Right hindlimb (tissue), 1 donor: ENCODE results near the gene TPSAB1.
"Not testable (repeated sequence)": the region's sequence is repeated elsewhere in the genome, so short reads cannot be mapped to it uniquely, and the experiment has no call there.

ENCODE experiments used
- DNase-seq: peaks from one replicate; pipeline ENCODE4 v3.0.0-alpha.2; 2018

TPSAB1 gene

DNA sequence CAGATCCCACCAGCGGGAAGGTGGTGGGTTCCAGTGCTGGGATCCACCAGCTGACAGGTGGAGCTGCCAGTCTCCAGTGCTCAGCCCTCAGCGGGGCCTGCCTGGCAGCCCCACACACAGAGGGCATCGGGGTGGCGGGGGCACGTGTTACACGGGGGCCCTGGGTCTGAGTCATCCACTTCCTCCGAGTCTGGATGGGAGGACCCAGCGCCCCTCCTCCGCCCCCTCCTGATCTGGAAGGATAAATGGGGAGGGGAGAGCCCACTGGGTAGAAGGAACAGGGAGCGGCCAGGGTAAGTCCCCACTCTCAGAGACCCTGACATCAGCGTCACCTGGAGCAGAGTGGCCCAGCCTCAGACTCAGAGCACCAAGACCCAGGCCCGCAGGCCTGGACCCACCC, at the start of gene TPSAB1:
Gene TPSAB1 (plus strand): TSS at position 270 of the 400 bp plus-strand sequence. CDS start 234 bp downstream, outside the sequence.
- not testable (repeated sequence) for DNase-seq

DNA sequence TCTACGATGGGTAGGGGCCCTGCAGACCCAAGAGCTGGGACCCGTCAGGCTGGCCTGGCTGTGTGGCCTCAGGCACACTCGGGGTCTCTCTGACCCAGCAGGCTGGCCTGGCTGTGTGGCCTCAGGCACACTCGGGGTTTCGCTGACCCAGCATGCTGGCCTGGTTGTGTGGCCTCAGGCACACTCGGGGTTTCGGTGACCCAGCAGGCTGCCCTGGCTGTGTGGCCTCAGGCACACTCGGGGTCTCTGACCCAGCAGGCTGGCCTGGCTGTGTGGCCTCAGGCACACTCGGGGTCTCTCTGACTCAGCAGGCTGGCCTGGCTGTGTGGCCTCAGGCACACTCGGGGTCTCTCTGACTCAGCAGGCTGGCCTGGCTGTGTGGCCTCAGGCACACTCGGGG, 49.7 kb upstream of the TPSAB1 start:
- not testable (repeated sequence) for DNase-seq

DNA sequence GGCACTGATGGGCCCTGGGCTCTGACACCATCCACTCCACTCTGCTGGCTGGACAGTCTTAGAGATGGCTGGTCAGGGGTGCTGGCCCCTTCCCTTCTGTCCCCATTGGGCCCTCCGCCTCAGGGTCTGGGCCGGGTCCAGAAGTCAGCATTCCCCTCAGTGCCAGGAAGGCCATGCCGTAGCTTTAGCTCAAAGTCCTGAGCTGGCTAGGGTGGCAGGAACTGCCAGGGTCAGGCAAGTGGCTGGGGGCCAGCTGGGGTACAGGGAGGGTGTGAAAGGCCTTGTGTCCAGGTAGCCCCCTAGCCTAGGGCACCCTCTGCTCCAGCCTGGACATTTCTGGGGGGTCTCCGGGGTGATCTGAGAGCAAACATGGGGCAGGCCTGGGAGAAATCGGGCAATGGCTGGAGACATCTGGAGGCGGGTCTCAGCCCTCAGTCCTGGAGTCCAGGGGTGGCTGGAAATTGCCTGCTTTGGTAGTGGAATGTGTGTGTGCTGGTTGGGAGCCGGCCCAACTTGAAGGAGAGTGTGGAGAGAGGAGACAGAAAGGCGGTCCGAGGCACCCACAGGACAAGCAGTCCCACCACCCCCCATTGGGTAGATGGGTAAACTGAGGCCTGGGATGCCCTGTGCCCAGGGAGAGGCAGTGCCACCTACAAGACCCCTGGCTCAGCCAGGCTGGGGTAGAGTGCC, 48.0 kb upstream of the TPSAB1 start:
- DNase-seq, result no peak

DNA sequence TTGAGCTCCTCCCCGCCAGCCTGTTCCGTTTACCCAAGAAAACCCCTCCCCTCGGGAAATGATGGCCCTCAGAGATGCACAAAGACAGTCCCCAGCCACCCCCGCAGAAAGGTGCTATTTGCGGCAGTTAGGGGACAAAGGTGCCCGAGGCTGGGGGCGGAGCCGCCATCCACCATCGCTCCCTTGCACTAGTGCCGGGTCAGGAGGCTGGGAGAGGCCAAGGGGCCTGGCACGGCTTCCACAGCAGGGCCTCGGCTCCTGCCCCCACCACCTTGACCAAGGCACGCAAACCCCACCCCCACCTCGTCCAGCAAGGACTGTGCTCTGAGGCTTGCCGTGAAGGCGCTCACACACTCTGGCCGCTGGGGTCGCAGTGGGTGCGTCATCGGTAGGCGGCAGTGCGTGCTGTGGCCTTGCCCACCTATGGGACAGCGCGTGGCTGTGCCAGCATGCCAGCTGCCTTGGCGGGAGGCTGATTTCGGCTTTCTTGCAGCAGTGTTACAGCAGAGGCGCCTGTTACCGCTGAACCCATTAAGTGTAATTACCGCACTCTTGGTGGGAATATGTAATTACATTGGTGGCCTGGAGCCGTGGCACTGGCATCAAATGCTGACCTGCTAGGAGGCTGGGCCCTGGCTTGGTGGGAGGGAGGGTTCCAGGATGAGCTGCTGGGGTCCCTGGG, 47.2 kb upstream of the TPSAB1 start:
- no peak for DNase-seq

DNA sequence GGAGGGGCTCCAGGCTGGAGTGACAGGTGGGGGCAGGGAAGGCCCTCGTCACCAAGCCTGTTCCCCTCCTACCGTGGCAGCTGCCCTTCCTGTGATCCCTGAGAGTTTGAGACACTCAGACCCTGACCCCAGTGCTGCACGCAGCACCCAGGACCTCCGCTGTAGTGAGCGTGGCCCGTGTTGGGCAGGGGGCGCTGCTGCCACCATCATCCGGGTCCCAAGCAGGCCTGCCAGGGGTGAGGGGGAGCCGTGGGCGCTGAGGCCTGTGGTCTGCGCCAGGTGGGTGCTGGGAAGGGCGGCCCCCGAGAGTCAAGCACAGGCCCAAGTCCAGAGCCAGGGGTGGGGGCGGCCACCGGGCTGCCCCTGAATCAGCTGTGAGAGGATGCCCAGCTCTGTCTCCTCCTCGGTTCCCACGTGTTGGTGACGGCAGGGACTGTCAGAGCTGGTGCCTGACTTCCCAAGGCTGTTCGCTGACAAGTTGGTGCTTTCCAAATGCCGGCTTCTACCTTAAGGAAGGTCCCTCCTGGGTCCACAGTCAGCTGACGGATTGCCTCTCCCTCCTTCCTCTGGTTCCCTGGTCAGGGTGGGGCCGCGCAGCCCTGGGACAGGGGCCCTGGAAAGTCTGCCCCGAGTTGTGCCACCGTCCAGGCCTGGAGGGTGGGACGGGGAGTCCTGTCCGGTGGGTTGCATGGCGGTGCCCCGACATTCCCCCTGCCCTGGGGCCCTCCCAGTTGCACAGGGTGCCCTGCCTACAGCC, 46.5 kb upstream of the TPSAB1 start:
- no peak for DNase-seq

DNA sequence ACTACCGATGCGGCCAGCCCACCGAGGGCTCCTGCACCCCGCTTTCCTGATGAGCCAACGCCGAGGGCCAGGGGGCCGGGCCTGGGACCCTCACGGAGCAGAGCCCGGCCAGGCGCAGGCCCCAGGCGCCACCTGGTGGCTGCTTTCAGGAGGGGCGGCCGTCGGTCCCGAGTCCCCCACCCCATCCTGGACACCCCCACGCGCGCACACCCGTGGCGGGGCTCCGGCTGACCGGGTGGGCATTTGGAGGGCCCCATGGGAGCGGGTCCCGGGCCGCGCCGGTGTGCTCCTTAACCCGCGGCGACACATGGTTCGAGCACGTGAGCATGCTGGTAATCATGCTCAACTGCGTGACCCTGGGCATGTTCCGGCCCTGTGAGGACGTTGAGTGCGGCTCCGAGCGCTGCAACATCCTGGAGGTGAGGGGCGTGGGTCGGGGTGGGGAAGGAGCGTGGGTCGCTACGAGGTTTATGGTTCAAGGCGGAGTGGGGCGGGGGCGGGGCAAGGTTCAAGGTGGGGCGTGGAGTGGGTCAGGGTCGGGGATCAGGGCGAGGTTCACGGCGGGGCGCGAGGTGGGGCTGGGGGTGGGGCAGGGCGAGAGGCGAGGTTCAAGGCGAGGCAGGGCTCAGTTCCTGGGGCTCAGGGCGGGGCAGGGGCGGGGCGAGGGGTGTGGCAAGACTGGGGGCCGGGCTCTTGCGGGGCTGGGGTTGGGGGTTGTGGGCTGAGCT, 45.7 kb upstream of the TPSAB1 start:
- DNase-seq, result peak; percentile 46

GRCh38 chr16:1195393-1195666, 45.2 kb upstream of the TPSAB1 start:
- no peak for DNase-seq

- DNase-seq, result no peak
Measured at GRCh38 chr16:1196494-1196893, 44.0 kb upstream of the TPSAB1 start.

- DNase-seq, result no peak
Measured at GRCh38 chr16:1197237-1197866, 43.2 kb upstream of the TPSAB1 start.

DNA sequence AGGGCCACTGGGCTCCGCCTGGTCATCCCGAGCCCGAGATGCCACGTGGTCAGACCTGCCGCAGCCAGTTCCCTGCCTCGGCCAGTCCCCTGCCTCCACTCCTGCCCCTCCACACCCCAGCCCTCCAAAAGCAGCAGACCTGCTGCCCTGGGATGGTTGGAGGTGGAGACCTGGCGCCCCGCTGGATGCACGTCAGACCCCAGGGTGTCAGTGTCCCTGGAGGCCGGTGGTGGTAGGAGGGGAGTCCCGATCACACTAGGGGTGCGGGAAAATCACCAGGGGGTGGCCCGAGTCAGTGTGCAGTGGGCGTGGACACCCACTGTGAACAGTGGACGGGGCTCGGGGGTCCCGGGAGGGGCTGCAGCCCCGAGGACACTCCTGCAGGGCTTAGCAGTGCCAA, 42.3 kb upstream of the TPSAB1 start:
- DNase-seq, result no peak

DNA sequence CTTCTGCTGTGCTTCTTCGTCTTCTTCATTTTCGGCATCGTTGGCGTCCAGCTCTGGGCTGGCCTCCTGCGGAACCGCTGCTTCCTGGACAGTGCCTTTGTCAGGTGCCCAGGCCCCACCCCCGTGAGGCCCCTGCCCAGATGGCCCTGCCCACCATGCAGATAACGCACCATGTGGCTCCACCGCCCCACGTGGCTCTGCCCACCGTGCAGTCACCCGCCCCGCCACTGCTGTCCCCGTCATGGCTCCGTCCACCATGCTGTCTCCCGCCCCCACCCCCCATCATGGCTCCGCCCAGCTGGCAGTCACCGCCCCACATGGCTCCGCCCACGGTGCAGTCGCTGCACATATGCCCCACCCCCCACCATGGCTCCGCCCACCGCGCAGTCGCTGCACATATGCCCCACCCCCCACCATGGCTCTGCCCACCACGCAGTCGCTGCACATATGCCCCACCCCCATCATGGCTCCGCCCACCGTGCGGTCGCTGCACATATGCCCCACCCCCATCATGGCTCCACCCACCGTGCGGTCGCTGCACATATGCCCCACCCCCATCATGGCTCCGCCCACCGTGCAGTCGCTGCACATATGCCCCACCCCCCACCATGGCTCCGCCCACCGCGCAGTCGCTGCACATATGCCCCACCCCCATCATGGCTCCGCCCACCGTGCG, 41.7 kb upstream of the TPSAB1 start:
- not testable (repeated sequence) for DNase-seq

GRCh38 chr16:1199347-1200013, 41.0 kb upstream of the TPSAB1 start:
- no peak for DNase-seq

DNA sequence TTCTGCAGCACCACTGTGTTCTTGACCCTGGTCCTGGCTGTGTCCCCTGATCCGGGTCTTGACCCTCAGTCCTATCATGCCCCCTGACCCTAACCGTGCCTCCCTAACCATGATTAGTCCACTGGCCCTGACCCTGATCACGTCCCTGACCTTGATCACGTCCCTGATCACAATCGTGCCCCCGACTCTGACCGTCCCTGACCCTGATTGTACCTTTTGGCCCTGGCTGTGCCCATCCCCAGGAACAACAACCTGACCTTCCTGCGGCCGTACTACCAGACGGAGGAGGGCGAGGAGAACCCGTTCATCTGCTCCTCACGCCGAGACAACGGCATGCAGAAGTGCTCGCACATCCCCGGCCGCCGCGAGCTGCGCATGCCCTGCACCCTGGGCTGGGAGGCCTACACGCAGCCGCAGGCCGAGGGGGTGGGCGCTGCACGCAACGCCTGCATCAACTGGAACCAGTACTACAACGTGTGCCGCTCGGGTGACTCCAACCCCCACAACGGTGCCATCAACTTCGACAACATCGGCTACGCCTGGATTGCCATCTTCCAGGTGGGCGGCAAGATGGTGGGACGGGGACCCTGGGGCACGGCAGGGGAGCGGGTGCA, 40.4 kb upstream of the TPSAB1 start:
- no peak for DNase-seq

DNA sequence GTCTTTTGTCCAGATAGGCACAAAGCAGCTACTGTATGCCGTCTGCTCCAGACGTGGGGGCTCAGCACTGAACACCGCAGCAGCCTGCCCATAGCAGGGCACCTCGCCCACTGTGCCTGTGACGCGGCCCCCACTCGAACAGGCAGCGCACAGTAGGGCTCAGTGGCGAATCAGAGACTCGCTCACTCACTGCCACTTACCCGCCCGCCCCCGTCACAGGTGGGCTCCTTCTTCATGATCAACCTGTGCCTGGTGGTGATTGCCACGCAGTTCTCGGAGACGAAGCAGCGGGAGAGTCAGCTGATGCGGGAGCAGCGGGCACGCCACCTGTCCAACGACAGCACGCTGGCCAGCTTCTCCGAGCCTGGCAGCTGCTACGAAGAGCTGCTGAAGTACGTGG, 39.1 kb upstream of the TPSAB1 start:
- no peak for DNase-seq

DNA sequence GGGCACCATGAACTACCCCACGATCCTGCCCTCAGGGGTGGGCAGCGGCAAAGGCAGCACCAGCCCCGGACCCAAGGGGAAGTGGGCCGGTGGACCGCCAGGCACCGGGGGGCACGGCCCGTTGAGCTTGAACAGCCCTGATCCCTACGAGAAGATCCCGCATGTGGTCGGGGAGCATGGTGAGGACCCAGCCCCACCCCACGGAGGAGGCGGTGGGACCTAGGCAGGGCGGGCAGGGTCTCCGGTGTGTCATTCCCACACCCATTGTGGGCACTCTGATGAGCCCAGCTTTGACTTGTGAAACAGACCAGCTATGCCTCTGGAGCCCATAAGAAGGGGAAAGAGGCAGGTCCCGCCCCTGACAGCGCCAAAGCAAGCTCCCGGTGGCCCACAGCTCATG, 38.2 kb upstream of the TPSAB1 start:
- DNase-seq, result no peak

DNA sequence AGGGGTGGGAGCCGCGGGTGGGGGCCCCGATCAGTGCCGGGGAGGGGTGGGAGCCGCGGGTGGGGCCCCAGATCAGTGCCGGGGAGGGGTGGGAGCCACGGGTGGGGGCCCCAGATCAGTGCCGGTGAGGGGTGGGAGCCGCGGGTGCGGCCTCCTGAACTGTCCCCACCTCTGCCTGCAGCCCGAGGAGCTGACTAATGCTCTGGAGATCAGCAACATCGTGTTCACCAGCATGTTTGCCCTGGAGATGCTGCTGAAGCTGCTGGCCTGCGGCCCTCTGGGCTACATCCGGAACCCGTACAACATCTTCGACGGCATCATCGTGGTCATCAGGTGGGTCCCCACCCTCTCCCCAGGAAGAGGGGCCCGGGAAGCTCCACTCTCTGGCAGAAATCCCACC, 35.6 kb upstream of the TPSAB1 start:
- no peak for DNase-seq

DNA sequence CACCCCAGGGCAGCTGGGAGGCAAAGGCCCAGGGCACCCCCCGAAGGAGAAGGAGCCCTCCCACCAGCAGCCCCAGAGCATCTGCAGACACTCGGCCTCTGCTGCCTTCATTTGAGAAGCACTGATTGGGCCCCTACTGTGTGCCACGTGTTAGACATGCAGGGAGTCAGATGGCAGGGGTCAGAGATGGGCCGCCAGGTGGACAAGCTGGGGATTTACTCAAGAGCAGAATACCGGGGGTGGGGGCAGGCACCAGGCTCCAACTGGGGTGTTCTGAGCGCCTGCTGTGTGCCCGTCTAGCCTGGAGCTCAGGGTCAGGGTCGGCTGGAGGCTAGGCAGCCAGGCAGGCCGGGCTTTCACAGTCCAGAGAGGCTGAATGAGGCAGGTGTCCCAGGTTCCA, 34.2 kb upstream of the TPSAB1 start:
- DNase-seq, result no peak

DNA sequence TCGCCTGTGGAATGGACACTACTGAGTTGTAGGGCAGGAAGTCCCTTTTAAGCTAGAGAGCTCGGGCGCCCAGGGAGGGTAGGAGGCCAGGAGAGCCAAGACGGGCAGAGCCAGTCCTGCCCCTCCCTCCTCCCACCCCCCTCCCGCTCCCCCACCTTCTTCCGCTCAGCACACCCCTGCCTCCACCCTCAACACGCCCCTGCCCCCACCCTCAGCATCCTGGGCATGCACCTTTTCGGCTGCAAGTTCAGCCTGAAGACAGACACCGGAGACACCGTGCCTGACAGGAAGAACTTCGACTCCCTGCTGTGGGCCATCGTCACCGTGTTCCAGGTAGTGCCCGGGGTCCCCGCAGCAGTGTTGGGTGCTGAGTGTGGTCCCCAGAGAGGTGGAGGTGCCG, 33.7 kb upstream of the TPSAB1 start:
- no peak for DNase-seq

GRCh38 chr16:1208239-1208830, 32.2 kb upstream of the TPSAB1 start:
- no peak for DNase-seq

DNA sequence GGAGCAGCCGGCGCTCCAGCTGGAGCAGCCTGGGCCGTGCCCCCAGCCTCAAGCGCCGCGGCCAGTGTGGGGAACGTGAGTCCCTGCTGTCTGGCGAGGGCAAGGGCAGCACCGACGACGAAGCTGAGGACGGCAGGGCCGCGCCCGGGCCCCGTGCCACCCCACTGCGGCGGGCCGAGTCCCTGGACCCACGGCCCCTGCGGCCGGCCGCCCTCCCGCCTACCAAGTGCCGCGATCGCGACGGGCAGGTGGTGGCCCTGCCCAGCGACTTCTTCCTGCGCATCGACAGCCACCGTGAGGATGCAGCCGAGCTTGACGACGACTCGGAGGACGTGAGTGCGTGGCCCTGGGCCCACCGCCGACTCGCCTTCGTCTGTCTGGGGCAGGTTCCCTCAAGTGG, 31.4 kb upstream of the TPSAB1 start:
- no peak for DNase-seq

DNA sequence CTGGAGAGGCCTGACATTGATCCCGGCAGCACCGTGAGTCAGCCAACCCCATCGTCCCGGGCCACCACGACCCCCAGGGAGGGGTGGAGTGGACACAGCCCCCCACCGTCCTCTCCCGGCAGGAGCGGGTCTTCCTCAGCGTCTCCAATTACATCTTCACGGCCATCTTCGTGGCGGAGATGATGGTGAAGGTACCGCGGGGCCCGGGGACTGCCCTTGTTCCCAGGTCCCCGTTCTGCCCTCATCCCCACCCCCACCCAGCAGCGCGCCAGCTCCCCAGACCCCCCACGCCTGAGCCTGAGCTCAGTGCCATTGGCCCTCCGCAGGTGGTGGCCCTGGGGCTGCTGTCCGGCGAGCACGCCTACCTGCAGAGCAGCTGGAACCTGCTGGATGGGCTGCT, 30.0 kb upstream of the TPSAB1 start:
- DNase-seq, result no peak
